ENCODE results near the gene ADGRL3. TPM values are rescaled to one million over a fixed set of nuclear protein-coding genes. Genes with fewer than 3 reads are reported as not detected.
A peak's percentile ranks its signal among the peaks of the same experiment; 100 is the strongest.

Gene ADGRL3
- total RNA-seq, 1 donor from 2014 or later: 34.5 TPM

DNA sequence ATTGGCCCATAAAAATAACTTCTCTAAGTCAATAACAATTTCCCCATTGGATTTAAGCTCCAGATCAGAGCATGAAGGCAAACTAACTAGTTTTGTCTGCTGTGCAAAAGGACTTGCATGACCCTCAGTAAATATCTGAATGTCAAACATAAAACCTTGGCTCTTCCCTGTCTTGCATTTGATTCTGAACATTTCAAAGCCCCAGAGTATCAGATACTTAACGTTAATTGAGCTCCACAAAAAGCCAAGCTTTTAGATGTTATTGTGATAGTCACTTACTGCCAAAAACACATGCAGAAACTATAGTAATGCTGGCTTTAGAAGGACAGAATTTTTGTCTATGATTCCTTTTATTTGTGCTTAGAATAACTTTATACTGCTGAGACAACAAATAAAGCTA lies 664.2 kb downstream of the ADGRL3 start:
- Mint-ChIP-seq H3K27me3 (ENCODE audit: low read depth) (no peaks in the 10 kb centered on the region), H3K4me1 (peaks cover 13% of the 10 kb centered on the region), H3K36me3 (ENCODE audit: low read depth) (peaks cover 5% of the 10 kb centered on the region), H3K27ac (ENCODE audit: unreplicated experiment) (no peak overlapping the region), H3K9me3 (peaks cover 4% of the 10 kb centered on the region), H3K4me3 (no peak overlapping the region)
- TF ChIP-seq, protein P1, sequence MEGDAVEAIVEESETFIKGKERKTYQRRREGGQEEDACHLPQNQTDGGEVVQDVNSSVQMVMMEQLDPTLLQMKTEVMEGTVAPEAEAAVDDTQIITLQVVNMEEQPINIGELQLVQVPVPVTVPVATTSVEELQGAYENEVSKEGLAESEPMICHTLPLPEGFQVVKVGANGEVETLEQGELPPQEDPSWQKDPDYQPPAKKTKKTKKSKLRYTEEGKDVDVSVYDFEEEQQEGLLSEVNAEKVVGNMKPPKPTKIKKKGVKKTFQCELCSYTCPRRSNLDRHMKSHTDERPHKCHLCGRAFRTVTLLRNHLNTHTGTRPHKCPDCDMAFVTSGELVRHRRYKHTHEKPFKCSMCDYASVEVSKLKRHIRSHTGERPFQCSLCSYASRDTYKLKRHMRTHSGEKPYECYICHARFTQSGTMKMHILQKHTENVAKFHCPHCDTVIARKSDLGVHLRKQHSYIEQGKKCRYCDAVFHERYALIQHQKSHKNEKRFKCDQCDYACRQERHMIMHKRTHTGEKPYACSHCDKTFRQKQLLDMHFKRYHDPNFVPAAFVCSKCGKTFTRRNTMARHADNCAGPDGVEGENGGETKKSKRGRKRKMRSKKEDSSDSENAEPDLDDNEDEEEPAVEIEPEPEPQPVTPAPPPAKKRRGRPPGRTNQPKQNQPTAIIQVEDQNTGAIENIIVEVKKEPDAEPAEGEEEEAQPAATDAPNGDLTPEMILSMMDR (conservative IDR thresholded peaks at IDR 0.05): no peak
- DNase-seq (ENCODE audit: low read depth, low spot score): no peak

- peaks cover under 1% of the 10 kb centered on the region for H3K36me3 Mint-ChIP-seq (ENCODE audit: low read depth)
- no peak overlapping the region for H3K27ac Mint-ChIP-seq (ENCODE audit: unreplicated experiment)
- peaks cover 13% of the 10 kb centered on the region for H3K4me1 Mint-ChIP-seq
- H3K27me3 Mint-ChIP-seq (ENCODE audit: low read depth): no peaks in the 10 kb centered on the region
- TF ChIP-seq, protein P1 (conservative IDR thresholded peaks at IDR 0.05): no peak
- DNase-seq (ENCODE audit: low read depth, low spot score): no peak
- H3K4me3 Mint-ChIP-seq: no peak overlapping the region
- H3K9me3 Mint-ChIP-seq: no peaks in the 10 kb centered on the region
Measured at GRCh38 chr4:61866378-61867030, 666.4 kb downstream of the ADGRL3 start.

DNA sequence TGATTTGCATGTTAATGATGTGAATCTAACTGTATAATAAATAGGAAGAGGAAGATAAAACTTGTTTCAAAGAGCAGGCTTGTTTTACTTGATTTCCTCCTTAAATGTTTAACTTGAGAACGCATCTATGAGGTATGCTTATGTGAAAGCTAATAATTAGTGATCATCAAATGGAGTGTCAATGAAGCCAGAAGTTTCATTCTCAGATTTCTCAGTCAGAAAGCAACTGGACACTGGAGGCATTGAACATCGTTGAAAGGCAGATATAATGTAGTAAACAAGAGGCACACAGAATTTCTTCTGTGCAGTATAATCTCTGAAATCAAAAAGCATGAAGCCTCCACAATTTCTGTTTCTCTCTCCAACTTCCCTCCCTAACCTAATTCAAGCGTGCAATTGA lies 672.9 kb downstream of the ADGRL3 start:
- H3K36me3 Mint-ChIP-seq (ENCODE audit: low read depth): peaks cover 2% of the 10 kb centered on the region
- TF ChIP-seq, protein P1 (conservative IDR thresholded peaks at IDR 0.05): no peak

DNA sequence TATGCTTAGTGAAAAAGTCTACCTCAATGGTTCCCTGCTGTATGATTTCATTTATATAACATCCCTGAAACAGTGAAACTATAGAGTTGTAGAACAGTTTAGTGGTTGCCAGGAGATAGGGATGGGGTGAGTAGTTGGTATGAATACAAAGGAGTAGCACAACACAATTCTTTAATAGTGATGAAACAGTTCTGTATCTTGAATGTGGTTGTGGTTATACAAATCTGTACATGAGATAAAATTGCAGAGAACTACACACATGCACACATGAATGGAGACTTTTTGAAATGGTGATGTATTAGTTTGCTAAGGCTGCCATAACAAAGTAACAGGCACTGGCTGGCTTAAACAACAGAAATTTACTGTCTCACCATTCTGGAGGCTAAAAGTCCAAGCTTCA lies 677.1 kb downstream of the ADGRL3 start:
- TF ChIP-seq, protein P1 (conservative IDR thresholded peaks at IDR 0.05): no peak
- H3K36me3 Mint-ChIP-seq (ENCODE audit: low read depth): peaks cover 4% of the 10 kb centered on the region
- no peak overlapping the region for H3K4me3 Mint-ChIP-seq
- H3K9me3 Mint-ChIP-seq: peaks cover 4% of the 10 kb centered on the region
- H3K27ac Mint-ChIP-seq (ENCODE audit: unreplicated experiment): no peak overlapping the region
- no peaks in the 10 kb centered on the region for H3K27me3 Mint-ChIP-seq (ENCODE audit: low read depth)
- no peak for DNase-seq (ENCODE audit: low read depth, low spot score)
- peaks cover 8% of the 10 kb centered on the region for H3K4me1 Mint-ChIP-seq

More for the DNA sequence above, 672.9 kb downstream of the ADGRL3 start:
- Mint-ChIP-seq H3K27me3 (ENCODE audit: low read depth) (no peaks in the 10 kb centered on the region), H3K4me3 (no peak overlapping the region), H3K27ac (ENCODE audit: unreplicated experiment) (peak overlapping the region; percentile 48), H3K4me1 (peaks cover 8% of the 10 kb centered on the region), H3K9me3 (peaks cover 3% of the 10 kb centered on the region)
- DNase-seq (ENCODE audit: low read depth, low spot score): no peak

DNA sequence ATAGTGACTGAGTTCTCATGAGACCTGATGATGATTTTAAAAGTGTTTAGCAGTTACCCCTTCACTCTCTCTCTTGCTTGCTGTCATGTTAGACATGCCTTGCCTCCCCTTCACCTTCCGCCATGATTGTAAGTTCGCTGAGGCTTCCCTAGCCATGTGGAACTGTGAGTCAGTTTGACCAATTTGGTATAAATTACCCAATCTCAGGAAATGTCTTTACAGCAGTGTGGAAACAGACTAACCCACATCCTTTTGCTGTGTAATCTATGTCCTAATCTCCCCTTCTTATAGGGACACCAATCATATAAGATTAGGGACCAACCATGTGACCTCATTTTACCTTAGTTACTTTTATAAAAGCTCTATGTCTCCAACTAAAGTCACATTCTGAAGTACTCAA lies 677.8 kb downstream of the ADGRL3 start:
- H3K27me3 Mint-ChIP-seq (ENCODE audit: low read depth): no peaks in the 10 kb centered on the region
- no peak overlapping the region for H3K27ac Mint-ChIP-seq (ENCODE audit: unreplicated experiment)
- peaks cover 8% of the 10 kb centered on the region for H3K9me3 Mint-ChIP-seq
- TF ChIP-seq, protein P1 (conservative IDR thresholded peaks at IDR 0.05): no peak
- H3K36me3 Mint-ChIP-seq (ENCODE audit: low read depth): peaks cover 8% of the 10 kb centered on the region
- H3K4me1 Mint-ChIP-seq: peaks cover 5% of the 10 kb centered on the region
- no peak overlapping the region for H3K4me3 Mint-ChIP-seq
- no peak for DNase-seq (ENCODE audit: low read depth, low spot score)
